HepG2 (cell line): Measurements from ENCODE around the gene SUPT6H. TPM values are rescaled to one million over a fixed set of nuclear protein-coding genes. Genes with fewer than 3 reads are reported as not detected.

Source experiments
- AGO2 ChIP-seq: fragments of 200-400 bp; formaldehyde crosslinking; optimal IDR thresholded peaks from 2 replicates; pipeline ENCODE3; 2017; ENCODE audit warnings: mild to moderate bottlenecking, low read depth, low read length, moderate library complexity
- AKAP8 ChIP-seq: sonication (generic); formaldehyde crosslinking; IDR thresholded peaks from 2 replicates; pipeline ENCODE4 v1.5.1; 2020; ENCODE audit warnings: mild to moderate bottlenecking, missing genetic modification reagents
- DMAP1 ChIP-seq: IDR thresholded peaks from 2 replicates; pipeline ENCODE4 v1.6.1; 2016
- KAT8 ChIP-seq: IDR thresholded peaks from 2 replicates; pipeline ENCODE4 v1.6.1; 2016; ENCODE audit warnings: missing genetic modification reagents, missing compliant biosample characterization
- KDM5A ChIP-seq: fragments of 200-600 bp; sonication (generic); IDR thresholded peaks from 2 replicates; pipeline ENCODE4 v1.7.0; 2018; ENCODE audit warnings: antibody characterized with exemption, mild to moderate bottlenecking, low read length, borderline replicate concordance
- NFIC ChIP-seq: IDR thresholded peaks from 2 replicates; pipeline ENCODE4 v1.6.1; 2012; ENCODE audit warnings: mild to moderate bottlenecking, low read length, inconsistent platforms
- NRL ChIP-seq: sonication (generic); formaldehyde crosslinking; IDR thresholded peaks from 2 replicates; pipeline ENCODE4 v1.5.0; 2020; ENCODE audit warnings: missing genetic modification reagents, mild to moderate bottlenecking, moderate library complexity, borderline replicate concordance
- POLR2A ChIP-seq, 2 experiments: IDR thresholded peaks; 2 replicates each; pipeline ENCODE4 v1.6.1; 2011; ENCODE audit warnings: low read depth in 2 of 2, low read length in 2 of 2, mild to moderate bottlenecking in 1 of 2, moderate library complexity in 1 of 2; ENCODE audit not compliant: insufficient read depth in 1 of 2
- SAP130 ChIP-seq: IDR thresholded peaks from 2 replicates; pipeline ENCODE4 v1.6.1; 2016; ENCODE audit warnings: low read depth
- TAF1 ChIP-seq: sonication (generic); formaldehyde crosslinking; IDR thresholded peaks from 2 replicates; pipeline ENCODE4 v1.4.0; 2020; ENCODE audit warnings: missing genetic modification reagents
- TARDBP ChIP-seq: sonication (generic); formaldehyde crosslinking; IDR thresholded peaks from 2 replicates; pipeline ENCODE4 v1.8.0; 2022; ENCODE audit warnings: mild to moderate bottlenecking, missing genetic modification reagents
- ZBTB14 ChIP-seq: sonication (generic); formaldehyde crosslinking; IDR thresholded peaks from 2 replicates; pipeline ENCODE4 v1.4.0; 2020; ENCODE audit warnings: missing genetic modification reagents
- ZNF207 ChIP-seq: fragments of 450-650 bp; IDR thresholded peaks from 2 replicates; pipeline ENCODE4 v1.6.1; 2016; ENCODE audit warnings: antibody characterized with exemption, borderline replicate concordance
- polyA plus RNA-seq, 8 experiments: library from polyadenylated mRNA; depleted of rRNA in 3 of 8; stranded (reverse) in 7 of 8; unstranded in 1 of 8; fragments of >200 nt; fragmentation: Illumina TruSeq in 4 of 8; extraction: Trizol in 4 of 8; gene quantifications; 2 replicates each; pipeline versions ENCODE4 v1.2.1 to v1.2.3, GENCODE V29; 2011 to 2016; ENCODE audit warnings: low read depth in 4 of 8, missing spikeins in 1 of 8, mixed read lengths in 1 of 8; ENCODE audit not compliant: insufficient read depth in 1 of 8
- total RNA-seq, 5 experiments: library from RNA; depleted of rRNA; stranded (reverse); fragments of >200 nt; fragmentation: Illumina TruSeq; extraction: Trizol; gene quantifications; 2 replicates each; pipeline ENCODE4 v1.2.3, GENCODE V29; 2016; ENCODE audit warnings: low read depth in 1 of 5
- TF ChIP-seq, protein P1 (sequence below), 2 experiments: sonication (generic) in 1 of 2; formaldehyde crosslinking in 1 of 2; IDR thresholded peaks; 2 replicates each; pipeline versions ENCODE4 v1.6.1 to v1.9.0; 2014 to 2022; ENCODE audit warnings: antibody characterized with exemption in 1 of 2, borderline replicate concordance in 1 of 2, inconsistent platforms in 1 of 2, low read depth in 1 of 2, missing genetic modification reagents in 1 of 2
- TF ChIP-seq, protein P2 (sequence below): sonication (generic); formaldehyde crosslinking; IDR thresholded peaks from 2 replicates; pipeline ENCODE4; 2020; ENCODE audit warnings: missing genetic modification reagents, mild to moderate bottlenecking, borderline replicate concordance
- TF ChIP-seq, protein P3 (sequence below), 2 experiments: sonication (generic) in 1 of 2; formaldehyde crosslinking in 1 of 2; IDR thresholded peaks; 2 replicates each; pipeline versions ENCODE4 v1.4.0 to v1.6.1; 2018 to 2020; ENCODE audit warnings: missing genetic modification reagents in 2 of 2, borderline replicate concordance in 1 of 2, low read depth in 1 of 2, mild to moderate bottlenecking in 1 of 2, missing biosample characterization in 1 of 2

The SUPT6H gene
- total and polyA plus RNA-seq, 2 of the 13 experiments (the other 11 are each of a cell fraction or from before 2014, with no cell fraction given) = 32.7 to 39.9 TPM

- TF ChIP-seq, protein P1, sequence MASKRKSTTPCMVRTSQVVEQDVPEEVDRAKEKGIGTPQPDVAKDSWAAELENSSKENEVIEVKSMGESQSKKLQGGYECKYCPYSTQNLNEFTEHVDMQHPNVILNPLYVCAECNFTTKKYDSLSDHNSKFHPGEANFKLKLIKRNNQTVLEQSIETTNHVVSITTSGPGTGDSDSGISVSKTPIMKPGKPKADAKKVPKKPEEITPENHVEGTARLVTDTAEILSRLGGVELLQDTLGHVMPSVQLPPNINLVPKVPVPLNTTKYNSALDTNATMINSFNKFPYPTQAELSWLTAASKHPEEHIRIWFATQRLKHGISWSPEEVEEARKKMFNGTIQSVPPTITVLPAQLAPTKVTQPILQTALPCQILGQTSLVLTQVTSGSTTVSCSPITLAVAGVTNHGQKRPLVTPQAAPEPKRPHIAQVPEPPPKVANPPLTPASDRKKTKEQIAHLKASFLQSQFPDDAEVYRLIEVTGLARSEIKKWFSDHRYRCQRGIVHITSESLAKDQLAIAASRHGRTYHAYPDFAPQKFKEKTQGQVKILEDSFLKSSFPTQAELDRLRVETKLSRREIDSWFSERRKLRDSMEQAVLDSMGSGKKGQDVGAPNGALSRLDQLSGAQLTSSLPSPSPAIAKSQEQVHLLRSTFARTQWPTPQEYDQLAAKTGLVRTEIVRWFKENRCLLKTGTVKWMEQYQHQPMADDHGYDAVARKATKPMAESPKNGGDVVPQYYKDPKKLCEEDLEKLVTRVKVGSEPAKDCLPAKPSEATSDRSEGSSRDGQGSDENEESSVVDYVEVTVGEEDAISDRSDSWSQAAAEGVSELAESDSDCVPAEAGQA (IDR thresholded peaks at IDR 0.05; ENCODE audit: low read depth) = no peak
- TF ChIP-seq, protein P1 (CRISPR knock-in tag; IDR thresholded peaks at IDR 0.05; ENCODE audit: borderline replicate concordance) = 0 out of 2 replicates have a peak, but pooled peaks have one; percentile 0
- 0 out of 2 replicates have a peak, but pooled peaks have one; percentile 17 for TF ChIP-seq KDM5A
- TF ChIP-seq ZBTB14 (CRISPR knock-in tag) = no peak
- no peak for TF ChIP-seq ZNF207
- TF ChIP-seq NFIC = peak; percentile 18; the same call in 1 of the 2 replicates
- peak; percentile 14; the same call in 1 of the 2 replicates for TF ChIP-seq SAP130 (CRISPR knock-in tag)
- TF ChIP-seq DMAP1 = peak; percentile 6
- TF ChIP-seq TARDBP = no peak
- TF ChIP-seq AKAP8 (CRISPR knock-in tag) = 0 out of 2 replicates have a peak, but pooled peaks have one; percentile 0
- TF ChIP-seq, protein P2, sequence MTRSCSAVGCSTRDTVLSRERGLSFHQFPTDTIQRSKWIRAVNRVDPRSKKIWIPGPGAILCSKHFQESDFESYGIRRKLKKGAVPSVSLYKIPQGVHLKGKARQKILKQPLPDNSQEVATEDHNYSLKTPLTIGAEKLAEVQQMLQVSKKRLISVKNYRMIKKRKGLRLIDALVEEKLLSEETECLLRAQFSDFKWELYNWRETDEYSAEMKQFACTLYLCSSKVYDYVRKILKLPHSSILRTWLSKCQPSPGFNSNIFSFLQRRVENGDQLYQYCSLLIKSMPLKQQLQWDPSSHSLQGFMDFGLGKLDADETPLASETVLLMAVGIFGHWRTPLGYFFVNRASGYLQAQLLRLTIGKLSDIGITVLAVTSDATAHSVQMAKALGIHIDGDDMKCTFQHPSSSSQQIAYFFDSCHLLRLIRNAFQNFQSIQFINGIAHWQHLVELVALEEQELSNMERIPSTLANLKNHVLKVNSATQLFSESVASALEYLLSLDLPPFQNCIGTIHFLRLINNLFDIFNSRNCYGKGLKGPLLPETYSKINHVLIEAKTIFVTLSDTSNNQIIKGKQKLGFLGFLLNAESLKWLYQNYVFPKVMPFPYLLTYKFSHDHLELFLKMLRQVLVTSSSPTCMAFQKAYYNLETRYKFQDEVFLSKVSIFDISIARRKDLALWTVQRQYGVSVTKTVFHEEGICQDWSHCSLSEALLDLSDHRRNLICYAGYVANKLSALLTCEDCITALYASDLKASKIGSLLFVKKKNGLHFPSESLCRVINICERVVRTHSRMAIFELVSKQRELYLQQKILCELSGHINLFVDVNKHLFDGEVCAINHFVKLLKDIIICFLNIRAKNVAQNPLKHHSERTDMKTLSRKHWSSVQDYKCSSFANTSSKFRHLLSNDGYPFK (CRISPR knock-in tag) = peak; percentile 29; the same call in 1 of the 2 replicates
- peak in 1 of 2 experiments; percentile 21; a peak in 2 of 4 replicates for TF ChIP-seq POLR2A (IDR thresholded peaks at IDR 0.05; ENCODE audit: insufficient read depth in 1 of 2, low read depth in 2 of 2, low read length in 2 of 2)
- no peak for TF ChIP-seq TAF1 (CRISPR knock-in tag)
- peak; percentile 67 for TF ChIP-seq AGO2
- TF ChIP-seq NRL (CRISPR knock-in tag) = 0 out of 2 replicates have a peak, but pooled peaks have one; percentile 4
- TF ChIP-seq, protein P3, sequence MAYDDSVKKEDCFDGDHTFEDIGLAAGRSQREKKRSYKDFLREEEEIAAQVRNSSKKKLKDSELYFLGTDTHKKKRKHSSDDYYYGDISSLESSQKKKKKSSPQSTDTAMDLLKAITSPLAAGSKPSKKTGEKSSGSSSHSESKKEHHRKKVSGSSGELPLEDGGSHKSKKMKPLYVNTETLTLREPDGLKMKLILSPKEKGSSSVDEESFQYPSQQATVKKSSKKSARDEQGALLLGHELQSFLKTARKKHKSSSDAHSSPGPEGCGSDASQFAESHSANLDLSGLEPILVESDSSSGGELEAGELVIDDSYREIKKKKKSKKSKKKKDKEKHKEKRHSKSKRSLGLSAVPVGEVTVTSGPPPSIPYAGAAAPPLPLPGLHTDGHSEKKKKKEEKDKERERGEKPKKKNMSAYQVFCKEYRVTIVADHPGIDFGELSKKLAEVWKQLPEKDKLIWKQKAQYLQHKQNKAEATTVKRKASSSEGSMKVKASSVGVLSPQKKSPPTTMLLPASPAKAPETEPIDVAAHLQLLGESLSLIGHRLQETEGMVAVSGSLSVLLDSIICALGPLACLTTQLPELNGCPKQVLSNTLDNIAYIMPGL (CRISPR knock-in tag; IDR thresholded peaks at IDR 0.05; ENCODE audit: borderline replicate concordance in 1 of 2, low read depth in 1 of 2) = peak; percentile 8 to 35; a peak in 1 of 4 replicates
- no peak for TF ChIP-seq KAT8 (CRISPR knock-in tag)
Observed at GRCh38 chr17:28720247-28720996, 58.4 kb downstream of the SUPT6H start (continued).
